ENCODE results near the gene GPR137C. TPM values are rescaled to one million over a fixed set of nuclear protein-coding genes. Genes with fewer than 3 reads are reported as not detected.
A peak's percentile ranks its signal among the peaks of the same experiment; 100 is the strongest.

GPR137C gene
- total and polyA plus RNA-seq, 2 of the 13 experiments (the other 11 are each of a cell fraction or from before 2014, with no cell fraction given) = 0.34 to 0.51 TPM

DNA sequence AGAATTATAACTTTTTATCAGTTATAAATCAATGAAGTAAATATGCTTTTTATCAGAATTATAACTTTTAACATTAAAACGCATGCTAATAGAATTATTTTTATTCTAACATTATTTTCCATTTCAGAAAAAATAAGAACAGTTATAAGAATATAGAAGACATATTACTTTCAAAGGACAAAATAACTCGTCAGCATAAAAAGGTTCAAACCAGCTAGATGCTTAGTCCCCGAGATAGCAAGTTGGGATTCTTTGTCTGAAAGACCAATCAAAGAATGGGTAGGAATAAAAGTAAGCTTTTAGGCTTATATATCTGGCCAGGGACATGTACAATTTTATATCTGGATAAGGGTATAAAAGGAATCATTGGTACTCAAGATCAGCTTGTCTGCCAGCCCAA lies 66.0 kb downstream of the GPR137C start:
- H3K9me3 ChIP-seq (ENCODE audit: low read length) = no peaks in the 10 kb centered on the region
- FAIRE-seq (no peak), DNase-seq (ENCODE audit: low spot score) (no peak), ATAC-seq (no peak)
- in situ Hi-C loops (cut with HindIII; ENCODE audit: extremely low pct_ligation_motif_present, low pct_unique_long_range_greater_than_20kb) (no loop called here), intact Hi-C loops (cut with micrococcal nuclease; ENCODE audit: unreplicated experiment) (no loop called here)
- H3K27ac ChIP-seq (ENCODE audit: extremely low read length, insufficient read depth, low read length) = no peak overlapping the region
- H4K20me1 ChIP-seq (ENCODE audit: insufficient read depth, low read length) = no peaks in the 10 kb centered on the region
- no peaks in the 10 kb centered on the region for H3K79me2 ChIP-seq (ENCODE audit: insufficient read depth, low read length)
- no peak overlapping the region for H3K4me3 ChIP-seq (replicated peaks in 1 of 3; ENCODE audit: insufficient read depth in 1 of 3, low read depth in 2 of 3, low read length in 3 of 3)
- no peaks in the 10 kb centered on the region for H3K27me3 ChIP-seq (ENCODE audit: control insufficient read depth in 1 of 2, insufficient read depth in 2 of 2, low read length in 2 of 2)
- no TSS peak for BruUV-seq (replicated peaks)
- H3K4me1 ChIP-seq (ENCODE audit: insufficient read depth, low read length) = no peaks in the 10 kb centered on the region
- no peak overlapping the region for H3K9ac ChIP-seq (ENCODE audit: insufficient read depth, low read depth, low read length)
- ChIA-PET CTCF (ENCODE audit: low intra/inter-chr PET ratio, low total read pairs) (no interaction called here), POLR2A (no interaction called here)
- 62% methylated on average over 3 of the region's 3 CpGs for WGBS (ENCODE audit: low lambda C conversion rate)
- H3K36me3 ChIP-seq (replicated peaks in 1 of 2; ENCODE audit: control insufficient read depth in 1 of 2, insufficient read depth in 2 of 2, low read length in 2 of 2) = no peaks in the 10 kb centered on the region
- no peak overlapping the region for H2AFZ ChIP-seq (ENCODE audit: low read length)
- TF ChIP-seq IKZF1 (IDR thresholded peaks at IDR 0.05) = no peak
- peak; percentile 43 for TF ChIP-seq MAFF (IDR thresholded peaks at IDR 0.05; ENCODE audit: low read depth, low read length)
- no peak for TF ChIP-seq ZFP1 (CRISPR knock-in tag; IDR thresholded peaks at IDR 0.05)
- TF ChIP-seq RFXANK (CRISPR knock-in tag; IDR thresholded peaks at IDR 0.05) = no peak
- no peak for TF ChIP-seq ZNF225 (CRISPR knock-in tag; IDR thresholded peaks at IDR 0.05)
- TF ChIP-seq MAFK (conservative IDR thresholded peaks at IDR 0.05 in 1 of 2, IDR thresholded peaks at IDR 0.05 in 1 of 2; ENCODE audit: low read length in 2 of 2) = peak; percentile 25 to 65; a peak in 2 of 4 replicates
- TF ChIP-seq HMG20B (CRISPR knock-in tag; conservative IDR thresholded peaks at IDR 0.05) = no peak
- TF ChIP-seq RFXAP (CRISPR knock-in tag; IDR thresholded peaks at IDR 0.05; ENCODE audit: borderline replicate concordance) = no peak
- TF ChIP-seq ZNF556 (CRISPR knock-in tag; IDR thresholded peaks at IDR 0.05; ENCODE audit: borderline replicate concordance) = no peak
- TF ChIP-seq PHF20 (CRISPR knock-in tag; IDR thresholded peaks at IDR 0.05) = no peak
- TF ChIP-seq ZNF615 (CRISPR knock-in tag; IDR thresholded peaks at IDR 0.05; ENCODE audit: borderline replicate concordance) = no peak
- H3K4me2 ChIP-seq (ENCODE audit: low read depth, low read length) = no peak overlapping the region

DNA sequence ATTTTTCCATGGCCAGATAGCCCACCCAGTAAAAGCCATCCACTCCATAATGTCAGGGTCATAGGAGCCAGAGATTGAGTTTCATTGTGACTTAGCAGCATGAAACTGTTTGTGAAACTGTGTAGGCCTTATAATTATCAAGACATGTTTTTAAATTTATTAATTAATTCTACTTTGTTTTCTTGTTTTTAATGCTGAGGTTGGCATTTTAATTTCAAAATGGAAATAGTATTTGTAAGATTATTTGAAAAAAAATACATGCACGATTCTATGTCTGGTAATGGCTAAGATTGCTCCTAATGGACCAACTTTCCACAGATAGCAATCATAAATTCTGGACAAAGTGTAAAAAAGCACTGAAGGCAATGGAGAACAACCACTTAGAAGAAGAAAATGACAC lies 67.1 kb downstream of the GPR137C start:
- H3K9me3 ChIP-seq (ENCODE audit: low read length) = no peaks in the 10 kb centered on the region
- ATAC-seq (no peak), DNase-seq (ENCODE audit: low spot score) (no peak), FAIRE-seq (no peak)
- no peaks in the 10 kb centered on the region for H3K36me3 ChIP-seq (replicated peaks in 1 of 2; ENCODE audit: control insufficient read depth in 1 of 2, insufficient read depth in 2 of 2, low read length in 2 of 2)
- no peak overlapping the region for H3K9ac ChIP-seq (ENCODE audit: insufficient read depth, low read depth, low read length)
- H4K20me1 ChIP-seq (ENCODE audit: insufficient read depth, low read length) = no peaks in the 10 kb centered on the region
- no TSS peak for BruUV-seq (replicated peaks)
- in situ Hi-C loops (cut with HindIII; ENCODE audit: extremely low pct_ligation_motif_present, low pct_unique_long_range_greater_than_20kb) (no loop called here), intact Hi-C loops (cut with micrococcal nuclease; ENCODE audit: unreplicated experiment) (no loop called here)
- no peak overlapping the region for H3K4me2 ChIP-seq (ENCODE audit: low read depth, low read length)
- H2AFZ ChIP-seq (ENCODE audit: low read length) = no peak overlapping the region
- no peaks in the 10 kb centered on the region for H3K79me2 ChIP-seq (ENCODE audit: insufficient read depth, low read length)
- no peak overlapping the region for H3K27ac ChIP-seq (ENCODE audit: extremely low read length, insufficient read depth, low read length)
- no peak overlapping the region for H3K4me3 ChIP-seq (replicated peaks in 1 of 3; ENCODE audit: insufficient read depth in 1 of 3, low read depth in 2 of 3, low read length in 3 of 3)
- POLR2A ChIA-PET = no interaction called here
- no peaks in the 10 kb centered on the region for H3K4me1 ChIP-seq (ENCODE audit: insufficient read depth, low read length)
- WGBS (ENCODE audit: low lambda C conversion rate) = 79% methylated on average over 1 of the region's 1 CpG
- no peaks in the 10 kb centered on the region for H3K27me3 ChIP-seq (ENCODE audit: control insufficient read depth in 1 of 2, insufficient read depth in 2 of 2, low read length in 2 of 2)
- CTCF ChIA-PET (ENCODE audit: low intra/inter-chr PET ratio, low total read pairs) = no interaction called here
- TF ChIP-seq KDM5A (IDR thresholded peaks at IDR 0.05; ENCODE audit: borderline replicate concordance, low read length) = no peak
- peak; percentile 59 to 90 for TF ChIP-seq MAFK (conservative IDR thresholded peaks at IDR 0.05 in 1 of 2, IDR thresholded peaks at IDR 0.05 in 1 of 2; ENCODE audit: low read length in 2 of 2)
- peak; percentile 75; the same call in 1 of the 2 replicates for TF ChIP-seq MAFF (IDR thresholded peaks at IDR 0.05; ENCODE audit: low read depth, low read length)
- TF ChIP-seq, protein P1, sequence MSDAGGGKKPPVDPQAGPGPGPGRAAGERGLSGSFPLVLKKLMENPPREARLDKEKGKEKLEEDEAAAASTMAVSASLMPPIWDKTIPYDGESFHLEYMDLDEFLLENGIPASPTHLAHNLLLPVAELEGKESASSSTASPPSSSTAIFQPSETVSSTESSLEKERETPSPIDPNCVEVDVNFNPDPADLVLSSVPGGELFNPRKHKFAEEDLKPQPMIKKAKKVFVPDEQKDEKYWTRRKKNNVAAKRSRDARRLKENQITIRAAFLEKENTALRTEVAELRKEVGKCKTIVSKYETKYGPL (CRISPR knock-in tag; IDR thresholded peaks at IDR 0.05) = no peak

All from HepG2 (cell line).